ENCODE results near the gene SLC22A23.

DNA sequence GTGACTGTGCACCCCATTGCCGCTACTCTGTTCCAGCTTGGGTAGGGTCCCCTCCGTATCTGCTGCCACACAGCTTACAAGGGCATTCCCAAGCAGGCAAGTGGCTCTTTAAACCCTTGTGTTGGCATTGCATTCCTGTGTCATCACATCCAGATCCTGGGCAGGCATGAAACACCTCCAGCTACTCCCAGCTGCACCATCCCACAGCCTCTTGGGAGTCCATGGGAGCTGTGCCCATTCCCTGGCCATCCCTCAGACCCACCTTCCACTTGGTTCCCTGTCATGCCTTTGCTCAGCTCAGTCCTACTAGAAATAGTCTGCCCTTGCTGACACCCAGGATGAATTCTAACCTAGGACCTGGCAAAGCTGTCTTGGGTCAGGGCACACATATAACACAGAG lies 110.4 kb downstream of the SLC22A23 start:
- TF ChIP-seq, protein P1, sequence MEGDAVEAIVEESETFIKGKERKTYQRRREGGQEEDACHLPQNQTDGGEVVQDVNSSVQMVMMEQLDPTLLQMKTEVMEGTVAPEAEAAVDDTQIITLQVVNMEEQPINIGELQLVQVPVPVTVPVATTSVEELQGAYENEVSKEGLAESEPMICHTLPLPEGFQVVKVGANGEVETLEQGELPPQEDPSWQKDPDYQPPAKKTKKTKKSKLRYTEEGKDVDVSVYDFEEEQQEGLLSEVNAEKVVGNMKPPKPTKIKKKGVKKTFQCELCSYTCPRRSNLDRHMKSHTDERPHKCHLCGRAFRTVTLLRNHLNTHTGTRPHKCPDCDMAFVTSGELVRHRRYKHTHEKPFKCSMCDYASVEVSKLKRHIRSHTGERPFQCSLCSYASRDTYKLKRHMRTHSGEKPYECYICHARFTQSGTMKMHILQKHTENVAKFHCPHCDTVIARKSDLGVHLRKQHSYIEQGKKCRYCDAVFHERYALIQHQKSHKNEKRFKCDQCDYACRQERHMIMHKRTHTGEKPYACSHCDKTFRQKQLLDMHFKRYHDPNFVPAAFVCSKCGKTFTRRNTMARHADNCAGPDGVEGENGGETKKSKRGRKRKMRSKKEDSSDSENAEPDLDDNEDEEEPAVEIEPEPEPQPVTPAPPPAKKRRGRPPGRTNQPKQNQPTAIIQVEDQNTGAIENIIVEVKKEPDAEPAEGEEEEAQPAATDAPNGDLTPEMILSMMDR (IDR thresholded peaks at IDR 0.05) = no peak
- no peak for TF ChIP-seq ZFX (IDR thresholded peaks at IDR 0.05; ENCODE audit: borderline replicate concordance)

All from 22Rv1 (cell line).